Measurements from ENCODE around the gene NRXN3. TPM values are rescaled to one million over a fixed set of nuclear protein-coding genes. Genes with fewer than 3 reads are reported as not detected.

Gene NRXN3
- total and polyA plus RNA-seq, 2 experiments from 2014 or later: 1.0 to 1.8 TPM

GRCh38 chr14:79680087-79680486 is 1509.9 kb downstream of the NRXN3 start:
- H3K27me3 ChIP-seq (ENCODE audit: insufficient read depth): no peaks in the 10 kb centered on the region
- Mint-ChIP-seq H3K27me3 (ENCODE audit: insufficient read depth, low read depth, poor library complexity) (peaks cover 2% of the 10 kb centered on the region), H3K9me3 (no peaks in the 10 kb centered on the region), H3K4me1 (peaks cover 15% of the 10 kb centered on the region), H3K4me3 (no peak overlapping the region), H3K27ac (peak overlapping the region; percentile 25; the same call in 1 of the 2 replicates), H3K36me3 (ENCODE audit: low read depth) (no peaks in the 10 kb centered on the region)
- no peak overlapping the region for H3K4me3 ChIP-seq
- no peaks in the 10 kb centered on the region for H3K4me1 ChIP-seq (ENCODE audit: insufficient read depth)
- no peak overlapping the region for H2AFZ ChIP-seq
- no peaks in the 10 kb centered on the region for H3K9me2 ChIP-seq (ENCODE audit: insufficient read depth)
- DNase-seq (ENCODE audit: low spot score): peak; percentile 7
- H3K36me3 ChIP-seq (ENCODE audit: insufficient read depth): no peaks in the 10 kb centered on the region; the same call in 1 of the 2 replicates
- H3F3A ChIP-seq (replicated peaks; ENCODE audit: low read depth): no peaks in the 10 kb centered on the region
- H4K20me1 ChIP-seq (replicated peaks; ENCODE audit: insufficient read depth): no peaks in the 10 kb centered on the region
- TF ChIP-seq, protein P1, sequence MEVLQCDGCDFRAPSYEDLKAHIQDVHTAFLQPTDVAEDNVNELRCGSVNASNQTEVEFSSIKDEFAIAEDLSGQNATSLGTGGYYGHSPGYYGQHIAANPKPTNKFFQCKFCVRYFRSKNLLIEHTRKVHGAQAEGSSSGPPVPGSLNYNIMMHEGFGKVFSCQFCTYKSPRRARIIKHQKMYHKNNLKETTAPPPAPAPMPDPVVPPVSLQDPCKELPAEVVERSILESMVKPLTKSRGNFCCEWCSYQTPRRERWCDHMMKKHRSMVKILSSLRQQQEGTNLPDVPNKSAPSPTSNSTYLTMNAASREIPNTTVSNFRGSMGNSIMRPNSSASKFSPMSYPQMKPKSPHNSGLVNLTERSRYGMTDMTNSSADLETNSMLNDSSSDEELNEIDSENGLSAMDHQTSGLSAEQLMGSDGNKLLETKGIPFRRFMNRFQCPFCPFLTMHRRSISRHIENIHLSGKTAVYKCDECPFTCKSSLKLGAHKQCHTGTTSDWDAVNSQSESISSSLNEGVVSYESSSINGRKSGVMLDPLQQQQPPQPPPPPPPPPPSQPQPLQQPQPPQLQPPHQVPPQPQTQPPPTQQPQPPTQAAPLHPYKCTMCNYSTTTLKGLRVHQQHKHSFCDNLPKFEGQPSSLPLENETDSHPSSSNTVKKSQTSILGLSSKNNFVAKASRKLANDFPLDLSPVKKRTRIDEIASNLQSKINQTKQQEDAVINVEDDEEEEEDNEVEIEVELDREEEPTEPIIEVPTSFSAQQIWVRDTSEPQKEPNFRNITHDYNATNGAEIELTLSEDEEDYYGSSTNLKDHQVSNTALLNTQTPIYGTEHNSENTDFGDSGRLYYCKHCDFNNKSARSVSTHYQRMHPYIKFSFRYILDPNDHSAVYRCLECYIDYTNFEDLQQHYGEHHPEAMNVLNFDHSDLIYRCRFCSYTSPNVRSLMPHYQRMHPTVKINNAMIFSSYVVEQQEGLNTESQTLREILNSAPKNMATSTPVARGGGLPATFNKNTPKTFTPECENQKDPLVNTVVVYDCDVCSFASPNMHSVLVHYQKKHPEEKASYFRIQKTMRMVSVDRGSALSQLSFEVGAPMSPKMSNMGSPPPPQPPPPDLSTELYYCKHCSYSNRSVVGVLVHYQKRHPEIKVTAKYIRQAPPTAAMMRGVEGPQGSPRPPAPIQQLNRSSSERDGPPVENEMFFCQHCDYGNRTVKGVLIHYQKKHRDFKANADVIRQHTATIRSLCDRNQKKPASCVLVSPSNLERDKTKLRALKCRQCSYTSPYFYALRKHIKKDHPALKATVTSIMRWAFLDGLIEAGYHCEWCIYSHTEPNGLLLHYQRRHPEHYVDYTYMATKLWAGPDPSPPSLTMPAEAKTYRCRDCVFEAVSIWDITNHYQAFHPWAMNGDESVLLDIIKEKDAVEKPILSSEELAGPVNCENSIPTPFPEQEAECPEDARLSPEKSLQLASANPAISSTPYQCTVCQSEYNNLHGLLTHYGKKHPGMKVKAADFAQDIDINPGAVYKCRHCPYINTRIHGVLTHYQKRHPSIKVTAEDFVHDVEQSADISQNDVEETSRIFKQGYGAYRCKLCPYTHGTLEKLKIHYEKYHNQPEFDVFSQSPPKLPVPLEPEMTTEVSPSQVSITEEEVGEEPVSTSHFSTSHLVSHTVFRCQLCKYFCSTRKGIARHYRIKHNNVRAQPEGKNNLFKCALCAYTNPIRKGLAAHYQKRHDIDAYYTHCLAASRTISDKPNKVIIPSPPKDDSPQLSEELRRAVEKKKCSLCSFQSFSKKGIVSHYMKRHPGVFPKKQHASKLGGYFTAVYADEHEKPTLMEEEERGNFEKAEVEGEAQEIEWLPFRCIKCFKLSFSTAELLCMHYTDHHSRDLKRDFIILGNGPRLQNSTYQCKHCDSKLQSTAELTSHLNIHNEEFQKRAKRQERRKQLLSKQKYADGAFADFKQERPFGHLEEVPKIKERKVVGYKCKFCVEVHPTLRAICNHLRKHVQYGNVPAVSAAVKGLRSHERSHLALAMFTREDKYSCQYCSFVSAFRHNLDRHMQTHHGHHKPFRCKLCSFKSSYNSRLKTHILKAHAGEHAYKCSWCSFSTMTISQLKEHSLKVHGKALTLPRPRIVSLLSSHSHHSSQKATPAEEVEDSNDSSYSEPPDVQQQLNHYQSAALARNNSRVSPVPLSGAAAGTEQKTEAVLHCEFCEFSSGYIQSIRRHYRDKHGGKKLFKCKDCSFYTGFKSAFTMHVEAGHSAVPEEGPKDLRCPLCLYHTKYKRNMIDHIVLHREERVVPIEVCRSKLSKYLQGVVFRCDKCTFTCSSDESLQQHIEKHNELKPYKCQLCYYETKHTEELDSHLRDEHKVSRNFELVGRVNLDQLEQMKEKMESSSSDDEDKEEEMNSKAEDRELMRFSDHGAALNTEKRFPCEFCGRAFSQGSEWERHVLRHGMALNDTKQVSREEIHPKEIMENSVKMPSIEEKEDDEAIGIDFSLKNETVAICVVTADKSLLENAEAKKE (CRISPR knock-in tag; IDR thresholded peaks at IDR 0.05): no peak
- no peak for TF ChIP-seq EZH2 (IDR thresholded peaks at IDR 0.05; ENCODE audit: low read depth, unreplicated experiment)
- TF ChIP-seq EZH2phosphoT487 (IDR thresholded peaks at IDR 0.05; ENCODE audit: unreplicated experiment): no peak
- TF ChIP-seq JUNB (IDR thresholded peaks at IDR 0.05; ENCODE audit: unreplicated experiment): no peak
- H3K4me2 ChIP-seq: no peak overlapping the region
- peak; percentile 86 for ATAC-seq
- no peak overlapping the region for H3K27ac ChIP-seq (ENCODE audit: low read depth)
- H3K79me2 ChIP-seq (replicated peaks; ENCODE audit: insufficient read depth): no peaks in the 10 kb centered on the region

DNA sequence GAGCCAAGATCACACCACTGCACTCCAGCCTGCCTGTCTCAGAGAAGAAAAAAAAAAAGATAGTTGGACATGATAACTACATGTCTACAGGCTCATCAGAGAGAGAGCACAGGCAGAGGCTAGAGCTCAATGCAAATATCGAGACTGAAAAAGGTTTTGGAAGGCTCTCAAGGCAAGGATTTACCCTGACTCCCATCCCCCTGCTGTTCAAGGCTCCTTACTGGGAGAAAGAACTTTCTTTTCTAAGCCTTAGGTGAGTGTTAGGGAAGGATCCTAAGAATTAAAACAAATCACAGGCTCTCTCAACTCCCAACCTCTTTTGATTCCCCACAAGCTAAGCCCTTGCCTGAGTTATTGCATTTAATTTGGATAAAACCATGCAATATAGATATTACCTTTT is 1516.0 kb downstream of the NRXN3 start:
- Histone ChIP-seq H3K4me3 (no peak overlapping the region), H3K27me3 (ENCODE audit: insufficient read depth) (no peaks in the 10 kb centered on the region), H3F3A (replicated peaks; ENCODE audit: low read depth) (no peaks in the 10 kb centered on the region), H3K9me2 (ENCODE audit: insufficient read depth) (no peaks in the 10 kb centered on the region), H2AFZ (no peak overlapping the region), H3K79me2 (replicated peaks; ENCODE audit: insufficient read depth) (no peaks in the 10 kb centered on the region), H3K36me3 (ENCODE audit: insufficient read depth) (no peaks in the 10 kb centered on the region), H3K4me1 (ENCODE audit: insufficient read depth) (no peaks in the 10 kb centered on the region), H3K4me2 (no peak overlapping the region), H3K27ac (ENCODE audit: low read depth) (no peak overlapping the region), H4K20me1 (replicated peaks; ENCODE audit: insufficient read depth) (no peaks in the 10 kb centered on the region)
- no peaks in the 10 kb centered on the region for H3K9me3 Mint-ChIP-seq
- no peak overlapping the region for H3K4me3 Mint-ChIP-seq
- no peaks in the 10 kb centered on the region for H3K36me3 Mint-ChIP-seq (ENCODE audit: low read depth)
- ATAC-seq: peak; percentile 74
- no peak for DNase-seq (ENCODE audit: low spot score)
- H3K4me1 Mint-ChIP-seq: peaks cover 5% of the 10 kb centered on the region; the same call in 2 of the 3 replicates
- no peak overlapping the region for H3K27ac Mint-ChIP-seq
- H3K27me3 Mint-ChIP-seq (ENCODE audit: insufficient read depth, low read depth, poor library complexity): no peaks in the 10 kb centered on the region
- TF ChIP-seq NANOG (IDR thresholded peaks at IDR 0.05; ENCODE audit: borderline replicate concordance) (no peak), STAT1 (IDR thresholded peaks at IDR 0.05; ENCODE audit: unreplicated experiment) (no peak), ZNF331 (CRISPR knock-in tag; IDR thresholded peaks at IDR 0.05; ENCODE audit: low read depth) (no peak), JUNB (IDR thresholded peaks at IDR 0.05; ENCODE audit: unreplicated experiment) (no peak), CREB1 (CRISPR knock-in tag; IDR thresholded peaks at IDR 0.05; ENCODE audit: low read depth) (no peak)
- TF ChIP-seq, protein P2, sequence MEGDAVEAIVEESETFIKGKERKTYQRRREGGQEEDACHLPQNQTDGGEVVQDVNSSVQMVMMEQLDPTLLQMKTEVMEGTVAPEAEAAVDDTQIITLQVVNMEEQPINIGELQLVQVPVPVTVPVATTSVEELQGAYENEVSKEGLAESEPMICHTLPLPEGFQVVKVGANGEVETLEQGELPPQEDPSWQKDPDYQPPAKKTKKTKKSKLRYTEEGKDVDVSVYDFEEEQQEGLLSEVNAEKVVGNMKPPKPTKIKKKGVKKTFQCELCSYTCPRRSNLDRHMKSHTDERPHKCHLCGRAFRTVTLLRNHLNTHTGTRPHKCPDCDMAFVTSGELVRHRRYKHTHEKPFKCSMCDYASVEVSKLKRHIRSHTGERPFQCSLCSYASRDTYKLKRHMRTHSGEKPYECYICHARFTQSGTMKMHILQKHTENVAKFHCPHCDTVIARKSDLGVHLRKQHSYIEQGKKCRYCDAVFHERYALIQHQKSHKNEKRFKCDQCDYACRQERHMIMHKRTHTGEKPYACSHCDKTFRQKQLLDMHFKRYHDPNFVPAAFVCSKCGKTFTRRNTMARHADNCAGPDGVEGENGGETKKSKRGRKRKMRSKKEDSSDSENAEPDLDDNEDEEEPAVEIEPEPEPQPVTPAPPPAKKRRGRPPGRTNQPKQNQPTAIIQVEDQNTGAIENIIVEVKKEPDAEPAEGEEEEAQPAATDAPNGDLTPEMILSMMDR (conservative IDR thresholded peaks at IDR 0.05; ENCODE audit: low read depth in 2 of 2): no peak

Data from GM23338 (cell line).